GM18909 (cell line): ENCODE results near the gene MSN.

Experiments used
- ATAC-seq: cut with Tn5 transposase; IDR thresholded peaks from one replicate; pipeline ENCODE4 v1.9.1; 2021; ENCODE audit warnings: mild to moderate bottlenecking; ENCODE audit not compliant: unreplicated experiment, poor library complexity

MSN gene

GRCh38 chrX:65671966-65672365, 4.5 kb downstream of the MSN start:
- no peak for ATAC-seq

DNA sequence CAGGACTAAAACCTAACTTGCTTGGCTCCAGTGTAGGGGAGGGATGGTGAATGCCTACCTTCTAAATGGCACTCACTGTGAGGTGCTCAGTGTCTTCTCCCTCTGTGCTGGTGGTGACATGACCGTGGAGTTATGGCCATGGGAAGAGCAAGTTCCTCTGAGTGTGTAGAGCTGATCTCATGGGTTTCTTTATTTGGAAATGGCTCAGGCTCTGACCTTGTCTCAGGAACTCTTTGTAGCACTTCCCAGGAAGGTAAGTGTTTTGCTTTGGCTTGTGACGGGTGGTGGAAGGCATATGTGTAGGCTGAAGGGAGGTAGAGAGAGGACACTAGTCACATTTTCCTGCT, 6.4 kb downstream of the MSN start:
- no peak for ATAC-seq

DNA sequence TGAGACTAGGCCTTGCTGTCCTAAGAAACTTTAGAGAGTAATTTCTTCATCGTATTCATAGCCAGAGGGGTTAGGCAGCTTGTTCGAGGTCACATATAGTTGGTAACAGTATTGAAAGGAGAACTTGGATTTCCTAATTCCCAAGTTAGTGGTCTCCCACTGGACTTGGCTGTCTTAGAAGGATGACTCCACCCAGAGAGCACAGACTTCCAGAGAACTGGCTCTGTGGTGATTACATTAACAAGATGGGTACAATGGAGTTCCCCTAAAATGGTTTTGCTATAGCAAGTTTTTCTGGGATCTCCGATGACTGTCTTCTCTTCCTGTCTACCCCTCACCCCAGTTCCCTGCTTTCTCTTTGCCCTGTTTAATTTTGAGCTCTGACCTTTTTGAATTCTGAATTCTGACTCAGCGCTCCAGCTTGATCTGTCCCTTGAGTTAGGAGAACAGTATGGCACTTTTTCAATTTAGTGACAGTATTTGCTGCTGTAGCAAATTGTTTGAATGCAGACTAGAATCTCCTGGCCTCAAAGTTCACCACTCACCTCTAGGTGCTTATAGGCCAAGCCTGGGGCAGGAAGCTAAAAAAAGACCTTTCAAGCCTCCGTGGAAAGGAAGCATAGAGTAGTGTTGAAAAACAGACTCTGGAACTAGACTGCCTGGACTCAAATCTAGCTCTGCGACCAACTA, 6.9 kb downstream of the MSN start:
- ATAC-seq: no peak

- ATAC-seq: no peak
Measured at GRCh38 chrX:65677954-65678469, 10.6 kb downstream of the MSN start.

DNA sequence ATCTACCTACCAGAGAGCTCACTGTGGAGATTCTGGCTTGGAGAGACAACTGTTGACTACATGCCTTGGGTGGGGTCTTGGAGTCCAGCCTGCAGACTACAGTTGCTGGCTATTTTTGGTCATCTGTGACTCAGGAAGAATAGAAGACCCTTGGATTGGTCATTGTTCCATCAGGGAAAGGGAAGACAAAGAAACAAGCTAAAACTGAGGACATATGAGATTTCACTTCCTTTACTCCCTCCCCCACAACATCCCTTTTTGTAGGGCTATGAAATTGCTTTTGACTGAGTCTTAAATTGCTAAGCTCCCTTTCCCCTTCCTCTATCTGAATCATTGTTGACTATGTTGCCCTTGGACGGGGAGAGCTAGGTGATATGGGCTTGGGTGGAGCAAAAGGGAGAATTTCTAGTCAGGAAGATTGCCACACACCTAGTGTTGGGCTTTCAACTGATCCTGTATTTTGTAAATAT, 11.7 kb downstream of the MSN start:
- no peak for ATAC-seq

- no peak for ATAC-seq
Measured at GRCh38 chrX:65681810-65682209, 14.4 kb downstream of the MSN start.

DNA sequence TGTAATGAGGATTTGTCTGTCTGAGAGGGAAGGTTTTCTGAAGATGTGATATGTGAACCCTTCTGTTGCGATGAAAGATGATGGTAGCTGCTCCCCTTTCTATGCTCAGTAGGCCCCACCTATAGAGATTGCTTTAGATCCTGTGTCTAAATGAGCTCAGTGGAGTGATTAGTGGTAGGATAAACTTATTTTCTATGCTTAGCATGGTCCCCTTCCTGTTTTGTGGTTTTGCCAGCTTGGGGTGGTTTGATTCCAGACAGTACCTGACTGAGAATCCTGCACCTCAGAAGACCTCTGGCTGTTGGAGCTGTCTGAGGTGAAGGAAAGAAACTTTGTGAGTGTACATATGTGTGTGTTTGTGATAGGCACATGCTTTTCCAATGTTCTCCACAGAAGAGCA, 17.7 kb downstream of the MSN start:
- no peak for ATAC-seq

DNA sequence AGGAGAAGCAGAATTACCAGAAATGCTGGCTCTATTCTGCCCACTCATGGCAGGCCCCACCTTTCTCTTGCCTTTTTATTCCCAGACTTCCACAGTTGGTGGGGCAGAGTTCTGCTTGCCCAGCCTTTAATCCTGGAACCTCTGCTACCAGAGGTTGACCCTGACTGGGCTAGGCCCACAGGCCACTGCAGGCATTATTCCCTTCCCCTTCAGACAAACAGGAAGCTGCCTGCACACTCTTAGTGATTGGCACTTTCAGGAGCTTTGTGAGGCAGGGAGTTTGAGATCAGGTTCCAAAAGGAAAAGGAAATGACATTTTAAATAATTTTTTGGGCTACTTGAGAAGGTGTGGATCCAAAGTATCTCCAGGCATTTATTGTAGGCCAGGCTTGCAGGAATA, 18.8 kb downstream of the MSN start:
- no peak for ATAC-seq

DNA sequence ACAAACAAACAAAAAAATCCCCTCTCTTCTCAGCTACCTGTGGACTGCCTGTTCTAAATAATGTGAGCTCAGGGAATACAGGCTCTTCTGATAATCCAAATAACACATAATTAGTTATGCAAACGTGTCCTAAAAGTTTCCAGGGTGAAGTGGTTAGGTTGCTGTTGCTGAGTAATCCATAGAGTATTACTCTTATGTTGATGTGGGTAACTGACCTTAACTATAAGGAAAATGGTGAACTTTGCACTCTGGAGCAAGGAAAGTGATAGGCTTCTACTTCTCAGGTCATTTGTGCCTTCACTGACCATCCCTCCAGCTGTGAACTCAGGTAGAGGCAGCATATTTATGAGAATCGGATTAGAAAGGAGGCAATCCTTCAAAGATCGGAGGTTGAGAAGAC, 19.9 kb downstream of the MSN start:
- no peak for ATAC-seq

- peak; percentile 94 for ATAC-seq
Measured at GRCh38 chrX:65688403-65688871, 21.0 kb downstream of the MSN start.

DNA sequence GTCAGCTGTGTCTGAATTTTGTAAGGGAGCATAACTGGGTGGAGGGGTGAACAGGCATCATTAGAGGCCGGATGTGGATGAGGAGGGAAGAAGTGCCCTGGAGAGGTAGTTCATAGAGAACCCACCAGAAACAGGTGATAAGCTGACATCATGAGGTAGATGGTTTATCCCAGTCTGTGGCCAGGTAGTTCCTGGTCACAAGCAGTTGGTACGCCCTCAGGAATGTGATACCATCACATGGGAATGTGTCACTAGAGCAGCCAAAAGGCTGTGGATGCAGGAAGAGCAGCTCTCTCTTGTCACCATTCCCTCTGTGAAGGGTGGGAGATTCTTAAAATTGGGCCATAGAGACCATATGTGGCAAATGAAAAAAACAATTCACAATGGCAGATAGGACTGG, 21.9 kb downstream of the MSN start:
- no peak for ATAC-seq

DNA sequence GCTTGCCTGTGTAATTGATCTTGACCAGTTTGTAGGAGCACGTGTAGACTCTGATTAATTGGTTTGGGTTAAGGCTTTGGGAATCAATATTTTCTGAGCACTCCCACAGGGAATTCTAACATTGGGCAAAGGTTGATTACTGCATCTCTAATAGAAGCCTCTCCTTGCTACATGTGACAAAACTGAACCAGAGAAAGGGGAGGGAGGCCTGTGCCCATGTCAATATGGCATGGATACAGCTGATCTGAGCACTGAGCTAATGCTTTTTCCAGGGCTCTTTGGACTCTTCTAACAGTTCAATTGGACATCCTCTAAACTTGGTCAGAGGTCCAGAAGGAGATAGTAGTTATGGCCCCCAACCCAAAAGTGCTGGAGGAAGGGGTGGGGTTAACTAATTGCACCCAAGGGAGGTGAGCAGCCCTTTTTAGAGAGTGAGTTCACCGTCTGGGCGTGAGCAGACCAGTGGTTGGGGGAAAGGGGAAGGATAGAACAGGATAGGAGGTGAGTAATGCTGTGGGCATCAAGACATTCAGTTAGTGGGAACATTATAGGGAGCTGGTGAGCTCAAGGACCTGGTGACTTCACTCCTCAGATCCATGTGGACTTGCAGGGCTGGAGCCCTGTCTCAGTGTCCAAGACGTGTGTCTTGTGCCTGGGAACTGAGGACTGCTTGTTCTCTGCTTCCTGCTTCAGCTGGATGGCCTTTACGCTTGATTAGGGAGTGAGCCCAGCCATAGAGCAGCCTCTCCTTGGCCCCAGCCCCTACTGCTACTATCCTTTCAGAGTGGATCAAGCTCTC, 22.8 kb downstream of the MSN start:
- ATAC-seq: no peak

DNA sequence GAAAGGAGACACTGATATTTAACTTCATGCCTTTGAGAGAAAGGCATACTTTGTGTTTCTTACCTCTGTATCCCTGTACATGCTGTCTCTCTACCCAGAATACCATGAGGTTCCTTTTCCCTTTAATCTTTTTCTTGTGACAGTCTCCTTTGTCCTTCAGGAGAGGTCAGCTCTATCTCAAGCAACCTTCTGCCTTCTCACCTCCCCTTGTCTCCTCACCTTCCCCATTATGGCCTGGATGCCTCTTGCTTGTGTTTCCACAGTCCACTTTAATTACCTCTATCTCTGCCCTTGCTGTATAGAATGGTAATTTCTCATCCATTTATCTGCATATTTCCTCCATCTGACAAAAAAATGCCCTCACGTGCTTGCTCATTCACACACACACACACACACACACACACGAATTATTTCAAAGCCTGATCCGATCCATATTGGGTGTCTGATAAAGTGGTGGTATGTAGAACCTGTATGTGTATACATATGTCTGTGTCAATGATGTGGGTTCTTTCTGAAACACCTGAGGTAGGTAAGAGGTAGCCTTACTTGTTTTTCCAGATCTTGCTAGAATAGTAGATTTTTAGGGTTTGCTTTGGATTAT, 28.5 kb downstream of the MSN start:
- ATAC-seq: no peak

DNA sequence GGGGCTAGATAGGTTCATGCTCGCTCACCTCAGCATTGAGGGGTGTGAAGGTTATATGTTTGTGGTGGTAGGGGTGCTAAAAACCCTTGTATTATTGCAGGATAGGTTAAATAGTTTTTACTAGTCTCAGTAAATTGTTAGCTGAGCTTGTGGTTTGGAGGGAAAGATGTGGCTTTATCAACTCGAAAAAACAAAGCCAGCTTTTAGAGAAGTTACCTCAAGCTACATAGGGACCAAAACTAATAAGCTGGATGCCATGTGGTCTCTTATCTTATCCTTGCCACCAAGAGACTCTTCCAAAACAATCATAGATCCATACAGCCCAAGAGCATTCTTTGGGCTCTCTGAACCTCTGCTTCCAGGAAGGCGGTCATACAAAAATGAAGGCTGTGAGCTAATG, 29.2 kb downstream of the MSN start:
- no peak for ATAC-seq

- ATAC-seq: no peak
Measured at GRCh38 chrX:65697211-65697641, 29.8 kb downstream of the MSN start.

- peak; percentile 75 for ATAC-seq
Measured at GRCh38 chrX:65697915-65698796, 30.7 kb downstream of the MSN start.

GRCh38 chrX:65702956-65703355, 35.5 kb downstream of the MSN start:
- no peak for ATAC-seq

DNA sequence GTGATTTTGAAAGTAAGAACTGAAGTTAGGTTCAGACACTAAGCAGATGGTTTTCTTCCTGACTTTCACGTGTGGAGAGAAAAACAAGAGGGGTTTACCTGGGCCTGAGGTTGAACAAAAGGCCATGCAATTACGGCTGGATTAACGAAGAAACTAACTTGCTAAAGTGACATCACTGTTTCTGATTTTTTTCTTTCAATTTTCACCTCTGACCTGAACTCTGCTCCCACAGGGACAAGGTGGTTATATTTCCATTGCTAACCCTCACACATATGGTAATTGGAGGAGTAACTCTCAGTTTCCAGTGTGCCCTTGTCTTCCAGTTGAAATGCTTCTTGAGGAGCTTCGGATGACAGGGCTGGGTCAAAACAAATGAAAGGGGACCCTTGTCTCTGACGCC, 38.0 kb downstream of the MSN start:
- no peak for ATAC-seq

- peak; percentile 69 for ATAC-seq
Measured at GRCh38 chrX:65706041-65706828, 38.8 kb downstream of the MSN start.
